RWPE1 (cell line): ENCODE measurements around the gene NLRC3.

Experiments used
- CTCF ChIA-PET: fragments of 350-600 bp; sonication (Branson Sonifier 250); formaldehyde crosslinking; extraction: SDS; loops from one replicate; lab custom pipeline; 2021; lab: Yijun Ruan, JAX
- POLR2A ChIA-PET: fragments of 400-600 bp; formaldehyde crosslinking; extraction: SDS; loops from one replicate; lab custom pipeline; 2020; ENCODE audit warnings: antibody characterized with exemption; ENCODE audit not compliant: low non-redundant PET; lab: Yijun Ruan, JAX
- DNase-seq: peaks from one replicate; pipeline ENCODE4 v3.0.0; 2012; ENCODE audit warnings: low spot score
- H3K27ac ChIP-seq: fragments of 450-650 bp; 2 replicates; pipeline ENCODE4 v1.5.1; 2017
- TF ChIP-seq, protein P1 (sequence below): fragments of 450-650 bp; conservative IDR thresholded peaks from 2 replicates; pipeline ENCODE4 v1.5.1; 2017; ENCODE audit warnings: low read depth, mild to moderate bottlenecking

The NLRC3 gene

DNA sequence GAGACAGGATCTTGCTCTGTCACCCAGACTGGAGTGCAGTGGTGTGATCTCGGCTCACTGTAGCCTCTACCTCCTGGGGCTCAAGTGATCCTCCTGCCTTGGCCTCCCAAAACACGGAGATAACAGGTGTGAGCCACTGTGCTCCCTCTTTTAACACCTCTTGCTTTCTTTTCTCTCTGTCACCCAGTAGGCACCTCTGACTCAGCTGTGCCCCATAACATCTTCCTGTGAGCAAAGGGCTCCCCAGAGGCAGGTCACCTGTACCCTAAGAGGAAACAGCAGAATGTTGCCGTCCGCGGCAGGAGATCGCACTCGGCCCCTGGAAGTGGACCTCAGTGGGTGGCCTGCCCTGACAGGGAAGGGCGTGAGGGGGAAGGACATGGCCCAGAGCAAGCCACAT lies 918 bp upstream of the NLRC3 start:
- no peak overlapping the region for H3K27ac ChIP-seq
- POLR2A ChIA-PET: no interaction called here
- TF ChIP-seq, protein P1, sequence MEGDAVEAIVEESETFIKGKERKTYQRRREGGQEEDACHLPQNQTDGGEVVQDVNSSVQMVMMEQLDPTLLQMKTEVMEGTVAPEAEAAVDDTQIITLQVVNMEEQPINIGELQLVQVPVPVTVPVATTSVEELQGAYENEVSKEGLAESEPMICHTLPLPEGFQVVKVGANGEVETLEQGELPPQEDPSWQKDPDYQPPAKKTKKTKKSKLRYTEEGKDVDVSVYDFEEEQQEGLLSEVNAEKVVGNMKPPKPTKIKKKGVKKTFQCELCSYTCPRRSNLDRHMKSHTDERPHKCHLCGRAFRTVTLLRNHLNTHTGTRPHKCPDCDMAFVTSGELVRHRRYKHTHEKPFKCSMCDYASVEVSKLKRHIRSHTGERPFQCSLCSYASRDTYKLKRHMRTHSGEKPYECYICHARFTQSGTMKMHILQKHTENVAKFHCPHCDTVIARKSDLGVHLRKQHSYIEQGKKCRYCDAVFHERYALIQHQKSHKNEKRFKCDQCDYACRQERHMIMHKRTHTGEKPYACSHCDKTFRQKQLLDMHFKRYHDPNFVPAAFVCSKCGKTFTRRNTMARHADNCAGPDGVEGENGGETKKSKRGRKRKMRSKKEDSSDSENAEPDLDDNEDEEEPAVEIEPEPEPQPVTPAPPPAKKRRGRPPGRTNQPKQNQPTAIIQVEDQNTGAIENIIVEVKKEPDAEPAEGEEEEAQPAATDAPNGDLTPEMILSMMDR: no peak
- DNase-seq: no peak
- CTCF ChIA-PET: no interaction called here

GRCh38 chr16:3576211-3576610 lies 992 bp downstream of the NLRC3 start:
- ChIA-PET POLR2A (no interaction called here), CTCF (no interaction called here)
- no peak overlapping the region for H3K27ac ChIP-seq
- TF ChIP-seq, protein P1: no peak
- no peak for DNase-seq

DNA sequence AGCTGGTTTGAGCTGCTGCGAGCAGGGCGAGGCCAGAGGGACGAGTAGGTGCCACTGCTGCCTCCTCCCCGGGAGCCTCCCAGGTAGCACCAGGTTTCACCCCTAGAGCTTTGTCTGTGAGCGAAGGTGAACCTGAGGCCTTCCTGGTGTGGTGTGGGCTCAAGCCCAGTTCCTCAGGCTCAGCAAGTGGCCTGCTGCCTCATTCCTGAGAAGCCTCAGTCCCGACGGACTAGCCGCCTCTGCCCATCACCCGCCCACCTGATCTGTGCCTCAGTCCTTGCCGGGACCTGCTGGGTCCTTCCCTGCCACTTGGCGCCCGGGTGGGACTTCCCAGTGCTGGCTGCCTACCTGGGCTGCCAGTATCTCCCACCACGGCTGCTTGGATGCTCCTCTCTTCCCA lies 1.7 kb downstream of the NLRC3 start:
- ChIA-PET CTCF (no interaction called here), POLR2A (no interaction called here)
- TF ChIP-seq, protein P1: no peak
- H3K27ac ChIP-seq: no peak overlapping the region
- no peak for DNase-seq

- DNase-seq: no peak
Measured at GRCh38 chr16:3574195-3574594, 3.0 kb downstream of the NLRC3 start.

DNA sequence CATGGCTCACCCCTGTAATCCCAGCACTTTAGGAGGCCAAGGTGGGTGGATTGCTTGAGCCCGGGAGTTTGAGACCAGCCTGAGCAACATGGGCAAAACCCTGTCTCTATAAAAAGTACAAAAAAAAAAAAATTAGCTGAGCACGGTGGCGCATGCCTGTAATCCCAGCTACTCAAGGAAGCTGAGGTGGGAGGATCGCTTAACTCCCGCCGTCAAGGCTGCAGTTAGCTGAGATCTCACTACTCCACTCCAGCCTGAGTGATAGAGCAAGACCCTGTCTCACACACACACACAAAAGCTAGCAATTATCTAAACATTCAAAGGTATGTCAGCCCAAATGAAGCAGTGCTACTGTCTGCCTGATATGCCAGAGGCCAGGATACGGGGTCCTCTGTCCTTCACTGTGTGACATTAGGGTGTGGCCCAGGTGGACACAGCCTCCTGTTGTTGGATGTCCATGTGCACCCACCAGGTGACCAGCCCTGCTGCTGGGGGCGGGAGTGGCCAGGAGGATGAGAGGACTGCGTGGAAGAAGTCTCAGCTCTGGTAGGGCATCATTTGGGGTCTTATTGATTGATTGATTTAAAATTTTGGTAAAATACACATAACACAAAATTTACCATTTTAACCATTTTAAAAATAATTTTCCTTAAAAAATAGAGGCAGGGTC lies 3.9 kb downstream of the NLRC3 start:
- POLR2A ChIA-PET: interaction anchor here (0.5 kb wide), 1 partner anchor 51 kb away, joined by 3 read pairs; no protein-coding TSS in a partner anchor
- TF ChIP-seq, protein P1: no peak
- no peak for DNase-seq
- CTCF ChIA-PET: no interaction called here
- no peak overlapping the region for H3K27ac ChIP-seq

More at GRCh38 chr16:3574195-3574594, 3.0 kb downstream of the NLRC3 start:
- ChIA-PET POLR2A (no interaction called here), CTCF (no interaction called here)
- H3K27ac ChIP-seq: no peak overlapping the region
- TF ChIP-seq, protein P1: no peak

DNA sequence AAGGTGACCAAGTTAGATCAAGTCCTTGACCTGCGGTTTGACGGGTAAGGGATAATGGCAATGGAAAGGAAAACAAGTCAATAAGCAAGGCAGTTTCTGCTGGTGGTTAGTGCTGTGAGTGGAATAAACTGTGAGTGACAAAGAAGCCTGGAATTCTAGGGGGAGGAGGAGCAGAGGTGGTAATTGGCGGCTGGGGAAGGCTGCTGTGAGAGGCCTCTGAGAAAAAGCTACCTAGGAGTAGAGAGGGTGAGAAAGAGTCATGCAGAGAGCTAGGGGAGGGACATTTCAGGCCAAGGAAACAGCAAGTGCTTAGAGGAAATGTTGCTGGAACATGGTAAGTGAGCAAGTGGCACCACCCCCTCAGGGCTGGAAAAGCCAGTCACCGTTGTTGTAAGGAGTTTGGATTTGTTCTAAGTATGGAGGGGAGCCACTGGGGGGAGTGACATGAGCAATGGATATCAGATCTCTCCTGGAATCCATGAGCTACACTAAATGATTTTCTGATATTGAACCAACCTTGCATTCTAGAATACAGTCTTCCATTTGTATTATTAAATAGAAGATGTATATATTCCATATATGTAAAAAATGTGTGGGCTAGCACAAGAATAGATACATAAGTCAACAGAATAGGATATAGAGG lies 6.7 kb downstream of the NLRC3 start:
- no peak for DNase-seq
- H3K27ac ChIP-seq: no peak overlapping the region
- POLR2A ChIA-PET: no interaction called here
- CTCF ChIA-PET: interaction anchor here (1.0 kb wide), 1 partner anchor 22 kb away, joined by 3 read pairs; no protein-coding TSS in a partner anchor
- TF ChIP-seq, protein P1: no peak
